HEK293T (cell line): ENCODE data around the gene PAPPA.

Source experiments
- CTCF ChIA-PET: fragments of 350-600 bp; formaldehyde crosslinking; extraction: SDS; loops from one replicate; lab custom pipeline; 2021; ENCODE audit warnings: antibody characterized with exemption, inconsistent platforms; lab: Yijun Ruan, JAX
- POLR2A ChIA-PET: fragments of 350-600 bp; formaldehyde crosslinking; extraction: SDS; loops from one replicate; lab custom pipeline; 2020; ENCODE audit warnings: antibody characterized with exemption, inconsistent platforms; lab: Yijun Ruan, JAX
- DNase-seq: peaks from one replicate; pipeline ENCODE4 v3.0.0; 2012; ENCODE audit warnings: mixed read lengths; ENCODE audit errors: extremely low spot score
- ARNT ChIP-seq: fragments of 450-650 bp; IDR thresholded peaks from 2 replicates; pipeline ENCODE4 v1.6.1; 2017; ENCODE audit warnings: mild to moderate bottlenecking
- BHLHE40 ChIP-seq: fragments of 450-650 bp; IDR thresholded peaks from 2 replicates; pipeline ENCODE4 v1.6.1; 2016; ENCODE audit warnings: mild to moderate bottlenecking, moderate library complexity, borderline replicate concordance
- CTBP1 ChIP-seq: fragments of 450-650 bp; IDR thresholded peaks from 2 replicates; pipeline ENCODE4 v1.6.1; 2016; ENCODE audit warnings: borderline replicate concordance
- ELF4 ChIP-seq: fragments of 450-650 bp; IDR thresholded peaks from 2 replicates; pipeline ENCODE4 v1.6.1; 2017; ENCODE audit warnings: antibody characterized with exemption
- FOXA1 ChIP-seq: fragments of 450-650 bp; IDR thresholded peaks from 2 replicates; pipeline ENCODE4 v1.6.1; 2016; ENCODE audit warnings: mild to moderate bottlenecking
- FOXK2 ChIP-seq: fragments of 450-650 bp; IDR thresholded peaks from 2 replicates; pipeline ENCODE4 v1.6.1; 2016; ENCODE audit warnings: mild to moderate bottlenecking
- FOXM1 ChIP-seq: fragments of 450-650 bp; IDR thresholded peaks from 2 replicates; pipeline ENCODE4 v1.6.1; 2017; ENCODE audit warnings: mild to moderate bottlenecking, borderline replicate concordance
- HDGF ChIP-seq: fragments of 450-650 bp; IDR thresholded peaks from 2 replicates; pipeline ENCODE4 v1.6.1; 2017; ENCODE audit warnings: antibody characterized with exemption, borderline replicate concordance
- L3MBTL2 ChIP-seq: fragments of 450-650 bp; conservative IDR thresholded peaks from 2 replicates; pipeline ENCODE4 v1.6.1; 2016; ENCODE audit warnings: mild to moderate bottlenecking
- LEF1 ChIP-seq: fragments of 450-650 bp; IDR thresholded peaks from 2 replicates; pipeline ENCODE4 v1.6.1; 2017; ENCODE audit warnings: mild to moderate bottlenecking, borderline replicate concordance
- NFRKB ChIP-seq: fragments of 450-650 bp; IDR thresholded peaks from 2 replicates; pipeline ENCODE4 v1.6.1; 2016; ENCODE audit warnings: mild to moderate bottlenecking, moderate library complexity
- PKNOX1 ChIP-seq: fragments of 450-650 bp; IDR thresholded peaks from 2 replicates; pipeline ENCODE4 v1.6.1; 2016
- SP1 ChIP-seq: fragments of 450-650 bp; IDR thresholded peaks from 2 replicates; pipeline ENCODE4 v1.6.1; 2017
- SUZ12 ChIP-seq: fragments of 450-650 bp; IDR thresholded peaks from 2 replicates; pipeline ENCODE4 v1.6.1; 2016; ENCODE audit warnings: mild to moderate bottlenecking
- TARDBP ChIP-seq: fragments of 450-650 bp; IDR thresholded peaks from 2 replicates; pipeline ENCODE4 v1.6.1; 2016
- ZNF384 ChIP-seq: fragments of 450-650 bp; IDR thresholded peaks from 2 replicates; pipeline ENCODE4 v1.6.1; 2016

Gene PAPPA

GRCh38 chr9:116327701-116328405, 174.3 kb downstream of the PAPPA start:
- ChIA-PET POLR2A (no interaction called here), CTCF (no interaction called here)
- no peak for TF ChIP-seq PKNOX1
- no peak for TF ChIP-seq FOXK2
- TF ChIP-seq FOXM1 = no peak
- TF ChIP-seq FOXA1 = no peak
- TF ChIP-seq SUZ12 = no peak
- TF ChIP-seq L3MBTL2 = no peak
- no peak for TF ChIP-seq LEF1
- DNase-seq = no peak

GRCh38 chr9:116329470-116329869, 175.9 kb downstream of the PAPPA start:
- DNase-seq = no peak
- ChIA-PET POLR2A (no interaction called here), CTCF (no interaction called here)
- TF ChIP-seq HDGF = no peak
- no peak for TF ChIP-seq LEF1
- TF ChIP-seq PKNOX1 = no peak
- TF ChIP-seq BHLHE40 = no peak
- no peak for TF ChIP-seq TARDBP
- no peak for TF ChIP-seq SP1
- no peak for TF ChIP-seq CTBP1
- TF ChIP-seq L3MBTL2 = no peak
- TF ChIP-seq ARNT = no peak
- no peak for TF ChIP-seq SUZ12
- TF ChIP-seq FOXM1 = no peak
- TF ChIP-seq FOXK2 = no peak
- TF ChIP-seq NFRKB = no peak
- TF ChIP-seq ELF4 = no peak
- no peak for TF ChIP-seq FOXA1
- no peak for TF ChIP-seq ZNF384

GRCh38 chr9:116331241-116331640, 177.7 kb downstream of the PAPPA start:
- no peak for TF ChIP-seq TARDBP
- TF ChIP-seq ZNF384 = no peak
- no peak for TF ChIP-seq PKNOX1
- TF ChIP-seq LEF1 = no peak
- TF ChIP-seq SUZ12 = no peak
- TF ChIP-seq NFRKB = no peak
- no peak for TF ChIP-seq CTBP1
- TF ChIP-seq ARNT = no peak
- TF ChIP-seq ELF4 = no peak
- no peak for TF ChIP-seq BHLHE40
- DNase-seq = no peak
- CTCF ChIA-PET = no interaction called here
- POLR2A ChIA-PET = no interaction called here

- CTCF ChIA-PET = no interaction called here
- TF ChIP-seq FOXA1 = no peak
- TF ChIP-seq LEF1 = no peak
- no peak for TF ChIP-seq TARDBP
- no peak for TF ChIP-seq ZNF384
- no peak for TF ChIP-seq SUZ12
- no peak for TF ChIP-seq ARNT
- no peak for TF ChIP-seq FOXK2
- no peak for TF ChIP-seq NFRKB
- no peak for TF ChIP-seq L3MBTL2
- TF ChIP-seq SP1 = no peak
- no peak for TF ChIP-seq FOXM1
- no peak for TF ChIP-seq HDGF
- no peak for TF ChIP-seq CTBP1
- no peak for DNase-seq
- POLR2A ChIA-PET = no interaction called here
These were observed 178.5 kb downstream of the PAPPA start for GRCh38 chr9:116332090-116332489.

- POLR2A ChIA-PET = no interaction called here
- no peak for DNase-seq
- CTCF ChIA-PET = no interaction called here
- no peak for TF ChIP-seq LEF1
- no peak for TF ChIP-seq FOXM1
- TF ChIP-seq ZNF384 = no peak
- TF ChIP-seq CTBP1 = no peak
- TF ChIP-seq NFRKB = no peak
- no peak for TF ChIP-seq ELF4
- TF ChIP-seq ARNT = no peak
- TF ChIP-seq SUZ12 = no peak
- TF ChIP-seq L3MBTL2 = no peak
- no peak for TF ChIP-seq SP1
- no peak for TF ChIP-seq PKNOX1
- TF ChIP-seq FOXK2 = no peak
- no peak for TF ChIP-seq FOXA1
- no peak for TF ChIP-seq HDGF
- no peak for TF ChIP-seq TARDBP
- no peak for TF ChIP-seq BHLHE40
These were observed 179.7 kb downstream of the PAPPA start for GRCh38 chr9:116333254-116333653.
